H9 (cell line): ENCODE results near the gene SPSB4. TPM values are rescaled to one million over a fixed set of nuclear protein-coding genes. Genes with fewer than 3 reads are reported as not detected.

ENCODE experiments used
- DNase-seq: peaks from one replicate; pipeline ENCODE4 v3.0.0-alpha.2; 2017
- H2AFZ ChIP-seq: one replicate; pipeline ENCODE4 v1.6.1; 2013; ENCODE audit warnings: mild to moderate bottlenecking, low read length, control low read depth, moderate library complexity
- H2AK5ac ChIP-seq: 2 replicates; pipeline ENCODE4 v1.6.1; 2013; ENCODE audit warnings: low read length, control low read depth, mixed read lengths; ENCODE audit not compliant: insufficient read length
- H2BK120ac ChIP-seq: one replicate; pipeline ENCODE4 v1.6.1; 2013; ENCODE audit warnings: low read depth, mild to moderate bottlenecking, low read length, control low read depth, inconsistent platforms; ENCODE audit not compliant: poor library complexity, severe bottlenecking
- H2BK12ac ChIP-seq: 2 replicates; pipeline ENCODE4 v1.6.1; 2013; ENCODE audit warnings: low read length, control low read depth, mixed read lengths, low read depth; ENCODE audit not compliant: insufficient read length
- H2BK15ac ChIP-seq: 2 replicates; pipeline ENCODE4 v1.6.1; 2013; ENCODE audit warnings: low read depth, low read length, control low read depth
- H2BK20ac ChIP-seq: one replicate; pipeline ENCODE4 v1.6.1; 2013; ENCODE audit warnings: low read depth, mild to moderate bottlenecking, low read length, control low read depth, inconsistent platforms; ENCODE audit not compliant: poor library complexity, severe bottlenecking
- H2BK5ac ChIP-seq: 2 replicates; pipeline ENCODE4 v1.6.1; 2013; ENCODE audit warnings: low read length, control low read depth, mixed read lengths; ENCODE audit not compliant: insufficient read length
- H3K14ac ChIP-seq: 2 replicates; pipeline ENCODE4 v1.6.1; 2013; ENCODE audit warnings: low read length, control low read depth; ENCODE audit not compliant: insufficient read depth
- H3K18ac ChIP-seq: 2 replicates; pipeline ENCODE4 v1.6.1; 2013; ENCODE audit warnings: low read depth, mild to moderate bottlenecking, mixed read lengths, low read length, control low read depth; ENCODE audit not compliant: insufficient read length
- H3K23ac ChIP-seq: 2 replicates; pipeline ENCODE4 v1.6.1; 2013; ENCODE audit warnings: low read length, control low read depth, mixed read lengths, low read depth; ENCODE audit not compliant: insufficient read length
- H3K23me2 ChIP-seq: 2 replicates; pipeline ENCODE4 v1.6.1; 2013; ENCODE audit warnings: low read depth, mild to moderate bottlenecking, mixed read lengths, low read length, control low read depth; ENCODE audit not compliant: insufficient read length, poor library complexity, severe bottlenecking
- H3K27ac ChIP-seq: 2 replicates; pipeline ENCODE4 v1.5.1; 2013; ENCODE audit warnings: low read length, control low read depth, mixed read lengths, low read depth; ENCODE audit not compliant: insufficient read length
- H3K27me3 ChIP-seq: 2 replicates; pipeline ENCODE4 v1.6.1; 2013; ENCODE audit warnings: low read length, control low read depth, inconsistent platforms; ENCODE audit not compliant: insufficient read depth
- H3K4ac ChIP-seq: 2 replicates; pipeline ENCODE4 v1.6.1; 2013; ENCODE audit warnings: low read depth, mild to moderate bottlenecking, control low read depth, inconsistent platforms, low read length, moderate library complexity
- H3K4me1 ChIP-seq: 2 replicates; pipeline ENCODE4 v1.6.1; 2013; ENCODE audit warnings: low read length, control low read depth, inconsistent platforms; ENCODE audit not compliant: insufficient read depth
- H3K4me2 ChIP-seq: 2 replicates; pipeline ENCODE4 v1.6.1; 2013; ENCODE audit warnings: low read length, control low read depth, mixed read lengths; ENCODE audit not compliant: insufficient read length, insufficient read depth
- H3K56ac ChIP-seq: 2 replicates; pipeline ENCODE4 v1.6.1; 2013; ENCODE audit warnings: low read depth, mild to moderate bottlenecking, mixed read lengths, low read length, control low read depth; ENCODE audit not compliant: insufficient read length
- H3K79me1 ChIP-seq: 2 replicates; pipeline ENCODE4 v1.6.1; 2013; ENCODE audit warnings: low read depth, mild to moderate bottlenecking, moderate library complexity, low read length, control low read depth, inconsistent platforms; ENCODE audit not compliant: insufficient read depth, poor library complexity, severe bottlenecking
- H3K79me2 ChIP-seq: 2 replicates; pipeline ENCODE4 v1.6.1; 2013; ENCODE audit warnings: low read length, control low read depth, inconsistent platforms; ENCODE audit not compliant: insufficient read depth
- H3K9ac ChIP-seq: 2 replicates; pipeline ENCODE4 v1.6.1; 2013; ENCODE audit warnings: low read length, control low read depth, mixed read lengths; ENCODE audit not compliant: insufficient read length; ENCODE audit errors: extremely low read depth
- H3K9me3 ChIP-seq: one replicate; pipeline ENCODE4 v1.6.1; 2013; ENCODE audit warnings: low read depth, low read length, inconsistent platforms; ENCODE audit not compliant: control insufficient read depth
- H3T11ph ChIP-seq: one replicate; pipeline ENCODE4 v1.6.1; 2013; ENCODE audit warnings: mild to moderate bottlenecking, low read length, control low read depth, inconsistent platforms
- H4K20me1 ChIP-seq: one replicate; pipeline ENCODE4 v1.6.1; 2013; ENCODE audit not compliant: control insufficient read depth, insufficient read length, insufficient read depth
- H4K5ac ChIP-seq: 2 replicates; pipeline ENCODE4 v1.6.1; 2013; ENCODE audit warnings: low read depth, mild to moderate bottlenecking, mixed read lengths, low read length, control low read depth; ENCODE audit not compliant: insufficient read length
- H4K8ac ChIP-seq: replicated peaks from 2 replicates; pipeline ENCODE4 v1.6.1; 2013; ENCODE audit warnings: low read length, control low read depth, mixed read lengths, low read depth; ENCODE audit not compliant: insufficient read length
- H4K91ac ChIP-seq: 2 replicates; pipeline ENCODE4 v1.6.1; 2013; ENCODE audit warnings: low read depth, mild to moderate bottlenecking, moderate library complexity, mixed read lengths, low read length, control low read depth; ENCODE audit not compliant: insufficient read length
- H3K27ac Mint-ChIP-seq, 3 experiments: 2 replicates in 2 of 3; 3 replicates in 1 of 3; pipeline ENCODE4 v1.8.0; 2020 to 2021; ENCODE audit warnings: mixed read lengths in 3 of 3, mild to moderate bottlenecking in 1 of 3, moderate library complexity in 1 of 3
- H3K27me3 Mint-ChIP-seq: 2 replicates; pipeline ENCODE4 v1.8.0; 2021; ENCODE audit warnings: low read depth, mild to moderate bottlenecking, moderate library complexity, mixed read lengths
- H3K36me3 Mint-ChIP-seq, 3 experiments: 2 replicates in 2 of 3; 3 replicates in 1 of 3; pipeline ENCODE4 v1.8.0; 2020 to 2021; ENCODE audit warnings: low read depth in 3 of 3, mixed read lengths in 3 of 3; ENCODE audit not compliant: insufficient read depth in 1 of 3
- H3K4me1 Mint-ChIP-seq, 2 experiments: 2 replicates each; pipeline ENCODE4 v1.8.0; 2020; ENCODE audit warnings: mixed read lengths in 2 of 2
- H3K4me3 Mint-ChIP-seq, 2 experiments: 2 replicates in 1 of 2; 3 replicates in 1 of 2; pipeline ENCODE4 v1.8.0; 2020 to 2021; ENCODE audit warnings: mild to moderate bottlenecking in 2 of 2, mixed read lengths in 2 of 2, moderate library complexity in 1 of 2
- H3K9me3 Mint-ChIP-seq, 2 experiments: 2 replicates in 1 of 2; 3 replicates in 1 of 2; pipeline ENCODE4 v1.8.0; 2020; ENCODE audit warnings: mild to moderate bottlenecking in 2 of 2, mixed read lengths in 2 of 2, moderate library complexity in 1 of 2
- total RNA-seq: library from RNA; stranded (reverse); gene quantifications from 2 replicates; pipeline ENCODE4 v1.2.1, GENCODE V29; 2021
- TF ChIP-seq, protein P1 (sequence below): fragments of 200-600 bp; sonication (generic); conservative IDR thresholded peaks from 3 replicates; pipeline ENCODE4 v1.8.0; 2021; ENCODE audit warnings: antibody characterized with exemption, mild to moderate bottlenecking

Gene SPSB4
- total RNA-seq, 1 experiment from 2014 or later = 6.2 TPM

DNA sequence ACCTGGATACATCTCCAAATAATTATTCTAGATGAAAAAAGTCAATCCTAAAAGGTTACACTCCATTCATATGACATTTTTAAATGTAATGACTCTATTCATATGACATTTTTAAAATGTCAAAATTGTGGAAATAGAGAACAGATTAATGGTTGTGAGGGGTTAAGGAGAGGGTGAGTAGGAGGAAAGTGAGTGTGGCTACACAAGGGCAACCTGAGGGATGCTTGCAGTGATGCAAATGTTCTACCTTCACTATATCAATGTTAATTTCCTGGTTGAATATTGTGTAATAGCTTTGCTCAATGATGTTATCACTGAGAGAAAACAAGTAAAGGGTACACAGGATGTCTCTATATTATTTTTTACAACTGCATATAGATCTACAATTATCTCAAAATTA lies 125.6 kb downstream of the SPSB4 start:
- Mint-ChIP-seq H3K4me1 (peaks cover 9% of the 10 kb centered on the region in 2 experiments), H3K27ac (no peak overlapping the region), H3K4me3 (no peak overlapping the region), H3K36me3 (peaks cover 0 to 11% (median 3%) of the 10 kb centered on the region in 3 experiments; a peak in 6 of 7 replicates), H3K9me3 (peaks cover 14 to 16% of the 10 kb centered on the region in 2 experiments; a peak in 4 of 5 replicates), H3K27me3 (no peaks in the 10 kb centered on the region; the same call in 1 of the 2 replicates)
- Histone ChIP-seq H2AFZ (no peak overlapping the region), H3K4me1 (no peaks in the 10 kb centered on the region; the same call in 1 of the 2 replicates), H3K27ac (no peak overlapping the region), H3K9me3 (no peaks in the 10 kb centered on the region), H2BK120ac (no peak overlapping the region), H3K23ac (no peak overlapping the region), H2BK20ac (no peak overlapping the region), H3K79me1 (no peaks in the 10 kb centered on the region), H4K91ac (no peak overlapping the region), H4K5ac (no peak overlapping the region), H3K14ac (no peak overlapping the region), H3K79me2 (no peaks in the 10 kb centered on the region), H2BK15ac (no peak overlapping the region), H4K8ac (no peak overlapping the region), H3K27me3 (no peaks in the 10 kb centered on the region), H3K4me2 (no peak overlapping the region), H3K23me2 (no peaks in the 10 kb centered on the region), H2AK5ac (no peak overlapping the region), H2BK5ac (no peak overlapping the region), H3T11ph (no peak overlapping the region), H4K20me1 (no peaks in the 10 kb centered on the region), H2BK12ac (no peak overlapping the region), H3K18ac (no peak overlapping the region), H3K56ac (no peak overlapping the region), H3K4ac (no peak overlapping the region), H3K9ac (no peak overlapping the region)
- DNase-seq = no peak
- TF ChIP-seq, protein P1, sequence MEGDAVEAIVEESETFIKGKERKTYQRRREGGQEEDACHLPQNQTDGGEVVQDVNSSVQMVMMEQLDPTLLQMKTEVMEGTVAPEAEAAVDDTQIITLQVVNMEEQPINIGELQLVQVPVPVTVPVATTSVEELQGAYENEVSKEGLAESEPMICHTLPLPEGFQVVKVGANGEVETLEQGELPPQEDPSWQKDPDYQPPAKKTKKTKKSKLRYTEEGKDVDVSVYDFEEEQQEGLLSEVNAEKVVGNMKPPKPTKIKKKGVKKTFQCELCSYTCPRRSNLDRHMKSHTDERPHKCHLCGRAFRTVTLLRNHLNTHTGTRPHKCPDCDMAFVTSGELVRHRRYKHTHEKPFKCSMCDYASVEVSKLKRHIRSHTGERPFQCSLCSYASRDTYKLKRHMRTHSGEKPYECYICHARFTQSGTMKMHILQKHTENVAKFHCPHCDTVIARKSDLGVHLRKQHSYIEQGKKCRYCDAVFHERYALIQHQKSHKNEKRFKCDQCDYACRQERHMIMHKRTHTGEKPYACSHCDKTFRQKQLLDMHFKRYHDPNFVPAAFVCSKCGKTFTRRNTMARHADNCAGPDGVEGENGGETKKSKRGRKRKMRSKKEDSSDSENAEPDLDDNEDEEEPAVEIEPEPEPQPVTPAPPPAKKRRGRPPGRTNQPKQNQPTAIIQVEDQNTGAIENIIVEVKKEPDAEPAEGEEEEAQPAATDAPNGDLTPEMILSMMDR = no peak
